K562 (cell line): ENCODE results near the gene LACTB. TPM values are rescaled to one million over a fixed set of nuclear protein-coding genes. Genes with fewer than 3 reads are reported as not detected.

ENCODE experiments used
- CBFA2T3 ChIP-seq: fragments of 450-650 bp; IDR thresholded peaks from 2 replicates; pipeline ENCODE4 v1.6.1; 2017
- ETS1 ChIP-seq: conservative IDR thresholded peaks from 2 replicates; pipeline ENCODE4 v1.6.1; 2011; ENCODE audit warnings: low read depth, mild to moderate bottlenecking, low read length; ENCODE audit not compliant: control insufficient read depth
- HNRNPL ChIP-seq: fragments of 200-400 bp; formaldehyde crosslinking; IDR thresholded peaks from 2 replicates; pipeline ENCODE4 v1.6.1; 2017; ENCODE audit warnings: low read depth, mild to moderate bottlenecking, low read length
- MTA3 ChIP-seq: fragments of 450-650 bp; formaldehyde crosslinking; IDR thresholded peaks from 2 replicates; pipeline ENCODE4 v1.6.1; 2017; ENCODE audit warnings: mild to moderate bottlenecking, borderline replicate concordance
- NUFIP1 ChIP-seq: fragments of 450-650 bp; IDR thresholded peaks from 2 replicates; pipeline ENCODE4 v1.6.1; 2018; ENCODE audit not compliant: partially characterized antibody
- PBX2 ChIP-seq, 2 experiments: IDR thresholded peaks in 1 of 2; conservative IDR thresholded peaks in 1 of 2; 2 replicates each; pipeline ENCODE4 v1.6.1; 2016; ENCODE audit warnings: low read depth in 2 of 2, mild to moderate bottlenecking in 1 of 2, missing compliant biosample characterization in 1 of 2, missing genetic modification characterization in 1 of 2, moderate library complexity in 1 of 2
- PRDM10 ChIP-seq: fragments of 450-650 bp; IDR thresholded peaks from 2 replicates; pipeline ENCODE4 v1.6.1; 2018; ENCODE audit not compliant: partially characterized antibody
- PURB ChIP-seq: sonication (generic); formaldehyde crosslinking; IDR thresholded peaks from 2 replicates; pipeline ENCODE4 v1.9.0; 2021; ENCODE audit warnings: low read depth, mild to moderate bottlenecking, missing genetic modification reagents
- TBL1XR1 ChIP-seq, 2 experiments: IDR thresholded peaks; 2 replicates each; pipeline ENCODE4 v1.6.1; 2012; ENCODE audit warnings: improper control_type of control experiment in 2 of 2, low read length in 2 of 2, mild to moderate bottlenecking in 1 of 2
- TCF3 ChIP-seq: sonication (generic); formaldehyde crosslinking; IDR thresholded peaks from 2 replicates; pipeline ENCODE4 v1.4.0; 2020; ENCODE audit warnings: mild to moderate bottlenecking, missing genetic modification reagents
- ZNF232 ChIP-seq: sonication (generic); formaldehyde crosslinking; IDR thresholded peaks from 2 replicates; pipeline ENCODE4 v1.8.0; 2022; ENCODE audit warnings: mild to moderate bottlenecking, missing genetic modification reagents
- ZNF445 ChIP-seq: fragments of 250-450 bp; sonication (Bioruptor Pico); IDR thresholded peaks from 2 replicates; pipeline ENCODE4 v1.4.0; 2020; ENCODE audit warnings: low read depth, mild to moderate bottlenecking, moderate library complexity
- ZNF511 ChIP-seq: sonication (generic); formaldehyde crosslinking; IDR thresholded peaks from 2 replicates; pipeline ENCODE4 v1.8.0; 2022; ENCODE audit warnings: mild to moderate bottlenecking, missing genetic modification reagents
- ZNF584 ChIP-seq: fragments of 200-800 bp; sonication (Bioruptor generic); IDR thresholded peaks from 2 replicates; pipeline ENCODE4 v1.6.1; 2016; ENCODE audit warnings: low read depth, mild to moderate bottlenecking, missing genetic modification characterization, missing compliant biosample characterization
- ZNF766 ChIP-seq: fragments of 200-800 bp; sonication (Bioruptor generic); conservative IDR thresholded peaks from 2 replicates; pipeline ENCODE4 v1.6.1; 2016; ENCODE audit warnings: missing genetic modification characterization, missing compliant biosample characterization
- polyA plus RNA-seq, 8 experiments: library from polyadenylated mRNA; depleted of rRNA in 4 of 8; stranded (reverse) in 5 of 8; unstranded in 3 of 8; fragments of >200 nt; fragmentation: Nextera tagmentation in 2 of 8; fragmentation: Illumina TruSeq in 1 of 8; extraction: Ambion mirVana in 2 of 8; extraction: Trizol in 1 of 8; gene quantifications; 2 replicates each; pipeline versions ENCODE4 v1.2.1 to v1.2.3, GENCODE V29; 2011 to 2014; ENCODE audit warnings: inconsistent platforms in 1 of 8, missing spikeins in 1 of 8
- total RNA-seq, 7 experiments: library from RNA; depleted of rRNA in 6 of 7; stranded (reverse); fragments of >200 nt in 6 of 7; fragmentation: Illumina TruSeq in 2 of 7; extraction: Trizol in 2 of 7; gene quantifications; 2 replicates each; pipeline versions ENCODE4 v1.2.1 to v1.2.3, GENCODE V29; 2011 to 2021; ENCODE audit warnings: low replicate concordance in 1 of 7

LACTB gene
- total and polyA plus RNA-seq, 9 of the 15 experiments (the other 6 are each of a cell fraction or from before 2014, with no cell fraction given) = 3.1 to 15.5 (median 9.8) TPM

- TF ChIP-seq HNRNPL (no peak), ZNF766 (no peak), PRDM10 (peak; percentile 91), CBFA2T3 (peak; percentile 53), ZNF511 (CRISPR knock-in tag) (no peak), TCF3 (CRISPR knock-in tag) (peak; percentile 48), NUFIP1 (no peak), PBX2 (CRISPR knock-in tag; IDR thresholded peaks at IDR 0.05; ENCODE audit: low read depth) (no peak), PBX2 (tag; conservative IDR thresholded peaks at IDR 0.05; ENCODE audit: low read depth) (no peak), PURB (no peak), ZNF584 (CRISPR knock-in tag) (no peak), ZNF445 (CRISPR knock-in tag) (no peak), ZNF232 (CRISPR knock-in tag) (no peak), TBL1XR1 (IDR thresholded peaks at IDR 0.05; ENCODE audit: low read length in 2 of 2) (no peak), ETS1 (no peak), MTA3 (no peak)
These were observed 48.0 kb upstream of the LACTB start (continued) for GRCh38 chr15:63073497-63074172.
